Stimulated activated CD8-positive, alpha-beta memory T cell treated with anti-CD3 and anti-CD28 coated beads, Interleukin-15, amount 100 ng/mL, for 48 hours (primary cell): ENCODE measurements around the gene ADCY10.
A peak's percentile ranks its signal among the peaks of the same experiment; 100 is the strongest.
"Not testable (repeated sequence)": the region's sequence is repeated elsewhere in the genome, so short reads cannot be mapped to it uniquely, and the experiment has no call there.

Experiments used
- DNase-seq, 2 donors: peaks; one replicate each; pipeline ENCODE4 v3.0.0-alpha.2; 2020; ENCODE audit warnings: low read depth in 2 of 2

The ADCY10 gene

GRCh38 chr1:167913895-167914496 is at the start of gene ADCY10:
TSS of gene ADCY10 (minus strand) at chr1:167914134. CDS start at chr1:167905140, 8,994 bp downstream.
- DNase-seq, result no peak

GRCh38 chr1:167957710-167958109 is 43.8 kb upstream of the ADCY10 start:
- DNase-seq, result no peak

GRCh38 chr1:167955915-167956314 is 42.0 kb upstream of the ADCY10 start:
- no peak for DNase-seq

GRCh38 chr1:167950569-167950968 is 36.6 kb upstream of the ADCY10 start:
- no peak for DNase-seq

- no peak for DNase-seq
These were observed 35.9 kb upstream of the ADCY10 start for GRCh38 chr1:167949785-167950184.

GRCh38 chr1:167947733-167948132 is 33.8 kb upstream of the ADCY10 start:
- no peak for DNase-seq

- no peak for DNase-seq
These were observed 29.6 kb upstream of the ADCY10 start for GRCh38 chr1:167943541-167943940.

- no peak for DNase-seq
These were observed 26.3 kb upstream of the ADCY10 start for GRCh38 chr1:167940264-167940663.

- no peak for DNase-seq
These were observed 24.2 kb upstream of the ADCY10 start for GRCh38 chr1:167938080-167938636.

- DNase-seq, result no peak
These were observed 23.7 kb upstream of the ADCY10 start for GRCh38 chr1:167937709-167938010.

GRCh38 chr1:167936930-167937708 is 23.2 kb upstream of the ADCY10 start, which contains the start of gene MPC2:
TSS of gene MPC2 (minus strand) at chr1:167937072. CDS start at chr1:167935841, 1,231 bp downstream.
- peak; percentile 31 to 48 for DNase-seq

- DNase-seq, result peak; percentile 96 to 97
These were observed 22.4 kb upstream of the ADCY10 start, which contains the start of gene DCAF6 for GRCh38 chr1:167936068-167936929. TSS of gene DCAF6 (plus strand) at chr1:167936683. CDS start at chr1:167936912, 229 bp downstream.

- peak; percentile 6 to 22 for DNase-seq
These were observed 21.5 kb upstream of the ADCY10 start for GRCh38 chr1:167935216-167936067.

GRCh38 chr1:167934426-167935215 is 20.7 kb upstream of the ADCY10 start:
- DNase-seq, result no peak

- no peak for DNase-seq
These were observed 19.9 kb upstream of the ADCY10 start for GRCh38 chr1:167933788-167934187.

GRCh38 chr1:167929725-167930124 is 15.8 kb upstream of the ADCY10 start:
- DNase-seq, result no peak

- not testable (repeated sequence) for DNase-seq
These were observed 15.0 kb upstream of the ADCY10 start for GRCh38 chr1:167928919-167929318.

- no peak for DNase-seq
These were observed 14.5 kb upstream of the ADCY10 start for GRCh38 chr1:167928457-167928852.

GRCh38 chr1:167927046-167927754 is 13.3 kb upstream of the ADCY10 start:
- no peak for DNase-seq
